Liver (tissue), 9 donors: ENCODE results near the gene PDLIM5. TPM values are rescaled to one million over a fixed set of nuclear protein-coding genes. Genes with fewer than 3 reads are reported as not detected.

Experiments
- DNase-seq: peaks from one replicate; pipeline ENCODE4 v3.0.0-alpha.2; 2017; ENCODE audit warnings: low spot score
- H3K27ac ChIP-seq, 2 donors: one replicate each; pipeline ENCODE4 v1.7.0; 2013; ENCODE audit warnings: inconsistent platforms in 2 of 2, low read length in 2 of 2, control low read depth in 1 of 2, low read depth in 1 of 2, mild to moderate bottlenecking in 1 of 2
- H3K27me3 ChIP-seq, 4 donors: one replicate each; pipeline versions ENCODE4 v1.6.1 to v1.7.0; 2013; ENCODE audit warnings: low read length in 3 of 4, inconsistent platforms in 1 of 4, mild to moderate bottlenecking in 1 of 4, moderate library complexity in 1 of 4; ENCODE audit not compliant: control insufficient read depth in 4 of 4, insufficient read depth in 4 of 4
- H3K36me3 ChIP-seq, 4 donors: one replicate each; pipeline versions ENCODE4 v1.6.1 to v1.7.0; 2013; ENCODE audit warnings: low read length in 3 of 4, mild to moderate bottlenecking in 3 of 4, low read depth in 1 of 4, moderate library complexity in 1 of 4; ENCODE audit not compliant: control insufficient read depth in 4 of 4, insufficient read depth in 3 of 4
- H3K4me1 ChIP-seq, 4 donors: one replicate each; pipeline versions ENCODE4 v1.6.1 to v1.7.0; 2013; ENCODE audit warnings: low read length in 3 of 4, mild to moderate bottlenecking in 3 of 4, moderate library complexity in 1 of 4; ENCODE audit not compliant: control insufficient read depth in 4 of 4, insufficient read depth in 4 of 4
- H3K4me3 ChIP-seq, 3 donors: one replicate each; pipeline versions ENCODE4 v1.6.1 to v1.7.0; 2013; ENCODE audit warnings: low read length in 3 of 3, control low read depth in 1 of 3, low read depth in 1 of 3, mild to moderate bottlenecking in 1 of 3
- H3K9ac ChIP-seq, 2 donors: one replicate each; pipeline ENCODE4 v1.7.0; 2013; ENCODE audit warnings: low read length in 2 of 2, mild to moderate bottlenecking in 2 of 2, moderate library complexity in 2 of 2, control low read depth in 1 of 2, low read depth in 1 of 2
- H3K9me3 ChIP-seq, 4 donors: one replicate each; pipeline versions ENCODE4 v1.6.1 to v1.7.0; 2013; ENCODE audit warnings: low read length in 3 of 4; ENCODE audit not compliant: control insufficient read depth in 4 of 4
- HNF4A ChIP-seq, 2 donors: conservative IDR thresholded peaks; 2 replicates each; pipeline ENCODE4 v1.6.1; 2016; ENCODE audit warnings: antibody characterized with exemption in 2 of 2, mild to moderate bottlenecking in 2 of 2
- RAD21 ChIP-seq, 2 donors: IDR thresholded peaks; 2 replicates each; pipeline ENCODE4 v1.6.1; 2016; ENCODE audit warnings: antibody characterized with exemption in 2 of 2, mild to moderate bottlenecking in 2 of 2
- RXRA ChIP-seq, 2 donors: IDR thresholded peaks; 2 replicates each; pipeline ENCODE4 v1.6.1; 2017 to 2018; ENCODE audit warnings: antibody characterized with exemption in 2 of 2, mild to moderate bottlenecking in 1 of 2
- SP1 ChIP-seq: IDR thresholded peaks from 2 replicates; pipeline ENCODE4 v1.6.1; 2018; ENCODE audit warnings: antibody characterized with exemption, mild to moderate bottlenecking
- TAF1 ChIP-seq: conservative IDR thresholded peaks from 2 replicates; pipeline ENCODE4 v1.6.1; 2016; ENCODE audit warnings: antibody characterized with exemption, mild to moderate bottlenecking
- YY1 ChIP-seq: IDR thresholded peaks from 2 replicates; pipeline ENCODE4 v1.6.1; 2016; ENCODE audit warnings: antibody characterized with exemption, mild to moderate bottlenecking
- WGBS: extraction: QIAGEN DNeasy Blood & Tissue Kit; methylation state at CpG from one replicate; pipeline ENCODE4 v1.1.7; 2013; 5-methylcytosine and 5-hydroxymethylcytosine counted together
- polyA plus RNA-seq, 2 donors: library from polyadenylated mRNA; stranded (reverse) in 1 of 2; unstranded in 1 of 2; fragments of 200-250 nt in 1 of 2; fragments of >200 nt in 1 of 2; fragmentation: Nextera tagmentation in 1 of 2; extraction: Ambion mirVana in 1 of 2; gene quantifications; one replicate each; pipeline versions ENCODE4 v1.2.1 to v1.2.3, GENCODE V29; 2013 to 2015
- total RNA-seq, 2 donors: library from RNA; depleted of rRNA; stranded (reverse); fragments of >200 nt; gene quantifications; one replicate each; pipeline ENCODE4 v1.2.3, GENCODE V29; 2014
- TF ChIP-seq, protein P1 (sequence below): fragments of 150-350 bp; IDR thresholded peaks from 2 replicates; pipeline ENCODE4 v1.5.1; 2017; ENCODE audit warnings: improper control_type of control experiment, low read depth, low read length; ENCODE audit not compliant: missing input control
- TF ChIP-seq, protein P2 (sequence below): IDR thresholded peaks from 2 replicates; pipeline ENCODE4 v1.6.1; 2016; ENCODE audit warnings: antibody characterized with exemption, mild to moderate bottlenecking
- TF ChIP-seq, protein P3 (sequence below): IDR thresholded peaks from 2 replicates; pipeline ENCODE4 v1.6.1; 2016; ENCODE audit warnings: antibody characterized with exemption
- TF ChIP-seq, protein P4 (sequence below): IDR thresholded peaks from 2 replicates; pipeline ENCODE4 v1.6.1; 2016; ENCODE audit warnings: antibody characterized with exemption
- donor health status: healthy.
- donor health status: healthy.
- donor health status: healthy.
- donor health status: healthy.
- donor health status: healthy.

PDLIM5 gene
- total and polyA plus RNA-seq, 4 donors: 19.1 to 114 (median 67.8) TPM

DNA sequence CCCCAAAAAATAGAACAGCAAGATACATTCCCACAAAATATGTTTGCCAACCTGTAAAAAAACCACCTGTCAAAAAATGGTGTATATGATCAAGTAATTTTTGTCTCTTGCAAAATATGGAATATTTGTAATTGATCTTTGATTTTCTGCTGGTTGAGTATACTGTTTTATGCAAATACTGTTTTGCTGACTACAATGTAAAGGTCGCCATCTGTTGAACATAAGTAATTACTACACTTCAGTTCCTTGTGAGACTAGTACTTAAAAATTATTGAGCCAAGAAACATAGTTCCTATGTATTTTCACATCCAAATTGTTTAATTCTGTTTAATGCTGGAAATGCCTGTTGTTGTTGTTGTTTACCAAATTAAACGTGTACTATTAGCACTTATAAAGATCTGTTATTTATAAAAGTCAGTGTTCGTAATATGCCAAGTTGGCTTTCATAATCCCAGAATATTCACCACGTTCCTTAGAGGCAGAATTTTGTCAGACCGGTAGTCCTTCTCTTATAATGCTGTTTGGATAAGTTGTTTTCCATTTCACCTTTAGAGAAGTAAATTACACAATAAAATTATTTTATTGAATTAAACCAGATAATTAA is 144.2 kb downstream of the PDLIM5 start:
- Histone ChIP-seq H3K27ac (no peak overlapping the region), H3K9me3 (no peaks in the 10 kb centered on the region), H3K4me3 (no peak overlapping the region), H3K36me3 (peaks cover 1 to 21% (median 10%) of the 10 kb centered on the region in 4 donors), H3K4me1 (peaks cover 0 to 4% (median 0%) of the 10 kb centered on the region in 4 donors), H3K27me3 (no peaks in the 10 kb centered on the region), H3K9ac (no peak overlapping the region)
- 60% methylated on average over 5 of the region's 5 CpGs for WGBS
- TF ChIP-seq RAD21 (IDR thresholded peaks at IDR 0.05) (peak; percentile 90 to 92), TAF1 (no peak)
- TF ChIP-seq, protein P1, sequence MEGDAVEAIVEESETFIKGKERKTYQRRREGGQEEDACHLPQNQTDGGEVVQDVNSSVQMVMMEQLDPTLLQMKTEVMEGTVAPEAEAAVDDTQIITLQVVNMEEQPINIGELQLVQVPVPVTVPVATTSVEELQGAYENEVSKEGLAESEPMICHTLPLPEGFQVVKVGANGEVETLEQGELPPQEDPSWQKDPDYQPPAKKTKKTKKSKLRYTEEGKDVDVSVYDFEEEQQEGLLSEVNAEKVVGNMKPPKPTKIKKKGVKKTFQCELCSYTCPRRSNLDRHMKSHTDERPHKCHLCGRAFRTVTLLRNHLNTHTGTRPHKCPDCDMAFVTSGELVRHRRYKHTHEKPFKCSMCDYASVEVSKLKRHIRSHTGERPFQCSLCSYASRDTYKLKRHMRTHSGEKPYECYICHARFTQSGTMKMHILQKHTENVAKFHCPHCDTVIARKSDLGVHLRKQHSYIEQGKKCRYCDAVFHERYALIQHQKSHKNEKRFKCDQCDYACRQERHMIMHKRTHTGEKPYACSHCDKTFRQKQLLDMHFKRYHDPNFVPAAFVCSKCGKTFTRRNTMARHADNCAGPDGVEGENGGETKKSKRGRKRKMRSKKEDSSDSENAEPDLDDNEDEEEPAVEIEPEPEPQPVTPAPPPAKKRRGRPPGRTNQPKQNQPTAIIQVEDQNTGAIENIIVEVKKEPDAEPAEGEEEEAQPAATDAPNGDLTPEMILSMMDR: peak; percentile 56
- no peak for DNase-seq

DNA sequence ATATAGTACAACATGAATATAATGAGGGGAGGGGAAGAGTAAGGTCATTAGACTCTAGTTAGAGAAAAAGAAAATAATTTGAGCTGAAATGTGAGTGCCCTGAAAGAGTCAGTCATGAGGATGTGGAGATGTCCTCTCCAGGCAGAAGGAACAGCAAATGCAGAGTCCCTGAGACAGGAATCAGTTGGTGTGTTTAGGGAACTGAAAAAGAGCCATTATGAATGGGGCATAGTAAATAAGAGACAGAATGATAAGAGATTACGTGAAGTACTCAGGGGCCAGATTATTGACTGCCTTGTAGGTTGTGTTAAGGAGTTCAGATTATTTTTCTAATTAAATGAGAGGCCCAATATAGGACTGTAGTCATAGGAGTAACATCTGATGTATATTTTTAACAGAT is 147.0 kb downstream of the PDLIM5 start:
- Histone ChIP-seq H3K4me3 (no peak overlapping the region), H3K27ac (no peak overlapping the region), H3K36me3 (peaks cover 0 to 4% (median 0%) of the 10 kb centered on the region in 4 donors), H3K9ac (no peak overlapping the region), H3K27me3 (no peaks in the 10 kb centered on the region), H3K4me1 (peaks cover 0 to 4% (median under 1%) of the 10 kb centered on the region in 4 donors), H3K9me3 (no peaks in the 10 kb centered on the region)
- no peak for TF ChIP-seq RAD21 (IDR thresholded peaks at IDR 0.05)
- TF ChIP-seq YY1: no peak
- no peak for TF ChIP-seq HNF4A (conservative IDR thresholded peaks at IDR 0.05)
- TF ChIP-seq, protein P2, sequence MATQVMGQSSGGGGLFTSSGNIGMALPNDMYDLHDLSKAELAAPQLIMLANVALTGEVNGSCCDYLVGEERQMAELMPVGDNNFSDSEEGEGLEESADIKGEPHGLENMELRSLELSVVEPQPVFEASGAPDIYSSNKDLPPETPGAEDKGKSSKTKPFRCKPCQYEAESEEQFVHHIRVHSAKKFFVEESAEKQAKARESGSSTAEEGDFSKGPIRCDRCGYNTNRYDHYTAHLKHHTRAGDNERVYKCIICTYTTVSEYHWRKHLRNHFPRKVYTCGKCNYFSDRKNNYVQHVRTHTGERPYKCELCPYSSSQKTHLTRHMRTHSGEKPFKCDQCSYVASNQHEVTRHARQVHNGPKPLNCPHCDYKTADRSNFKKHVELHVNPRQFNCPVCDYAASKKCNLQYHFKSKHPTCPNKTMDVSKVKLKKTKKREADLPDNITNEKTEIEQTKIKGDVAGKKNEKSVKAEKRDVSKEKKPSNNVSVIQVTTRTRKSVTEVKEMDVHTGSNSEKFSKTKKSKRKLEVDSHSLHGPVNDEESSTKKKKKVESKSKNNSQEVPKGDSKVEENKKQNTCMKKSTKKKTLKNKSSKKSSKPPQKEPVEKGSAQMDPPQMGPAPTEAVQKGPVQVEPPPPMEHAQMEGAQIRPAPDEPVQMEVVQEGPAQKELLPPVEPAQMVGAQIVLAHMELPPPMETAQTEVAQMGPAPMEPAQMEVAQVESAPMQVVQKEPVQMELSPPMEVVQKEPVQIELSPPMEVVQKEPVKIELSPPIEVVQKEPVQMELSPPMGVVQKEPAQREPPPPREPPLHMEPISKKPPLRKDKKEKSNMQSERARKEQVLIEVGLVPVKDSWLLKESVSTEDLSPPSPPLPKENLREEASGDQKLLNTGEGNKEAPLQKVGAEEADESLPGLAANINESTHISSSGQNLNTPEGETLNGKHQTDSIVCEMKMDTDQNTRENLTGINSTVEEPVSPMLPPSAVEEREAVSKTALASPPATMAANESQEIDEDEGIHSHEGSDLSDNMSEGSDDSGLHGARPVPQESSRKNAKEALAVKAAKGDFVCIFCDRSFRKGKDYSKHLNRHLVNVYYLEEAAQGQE: no peak
- TF ChIP-seq, protein P3, sequence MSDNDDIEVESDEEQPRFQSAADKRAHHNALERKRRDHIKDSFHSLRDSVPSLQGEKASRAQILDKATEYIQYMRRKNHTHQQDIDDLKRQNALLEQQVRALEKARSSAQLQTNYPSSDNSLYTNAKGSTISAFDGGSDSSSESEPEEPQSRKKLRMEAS: no peak
- no peak for TF ChIP-seq SP1
- TF ChIP-seq, protein P1: no peak
- TF ChIP-seq, protein P4, sequence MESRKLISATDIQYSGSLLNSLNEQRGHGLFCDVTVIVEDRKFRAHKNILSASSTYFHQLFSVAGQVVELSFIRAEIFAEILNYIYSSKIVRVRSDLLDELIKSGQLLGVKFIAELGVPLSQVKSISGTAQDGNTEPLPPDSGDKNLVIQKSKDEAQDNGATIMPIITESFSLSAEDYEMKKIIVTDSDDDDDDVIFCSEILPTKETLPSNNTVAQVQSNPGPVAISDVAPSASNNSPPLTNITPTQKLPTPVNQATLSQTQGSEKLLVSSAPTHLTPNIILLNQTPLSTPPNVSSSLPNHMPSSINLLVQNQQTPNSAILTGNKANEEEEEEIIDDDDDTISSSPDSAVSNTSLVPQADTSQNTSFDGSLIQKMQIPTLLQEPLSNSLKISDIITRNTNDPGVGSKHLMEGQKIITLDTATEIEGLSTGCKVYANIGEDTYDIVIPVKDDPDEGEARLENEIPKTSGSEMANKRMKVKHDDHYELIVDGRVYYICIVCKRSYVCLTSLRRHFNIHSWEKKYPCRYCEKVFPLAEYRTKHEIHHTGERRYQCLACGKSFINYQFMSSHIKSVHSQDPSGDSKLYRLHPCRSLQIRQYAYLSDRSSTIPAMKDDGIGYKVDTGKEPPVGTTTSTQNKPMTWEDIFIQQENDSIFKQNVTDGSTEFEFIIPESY: no peak
- TF ChIP-seq RXRA (IDR thresholded peaks at IDR 0.05): no peak
- 96% methylated on average over 1 of the region's 1 CpG for WGBS
- DNase-seq: no peak
